DOHH2 (cell line): Measurements from ENCODE around the gene HNF4A.

ENCODE experiments used
- EZH2phosphoT487 ChIP-seq: fragments of 200-600 bp; sonication (generic); IDR thresholded peaks from 2 replicates; pipeline ENCODE4 v1.6.1; 2017; ENCODE audit warnings: borderline replicate concordance, mild to moderate bottlenecking, antibody characterized with exemption, low read length, moderate library complexity, mixed read lengths
- TF ChIP-seq, protein P1 (sequence below): fragments of 200-600 bp; sonication (generic); IDR thresholded peaks from one replicate; pipeline ENCODE4 v1.5.1; 2014; ENCODE audit warnings: antibody characterized with exemption, mild to moderate bottlenecking, low read depth, low read length; ENCODE audit not compliant: poor library complexity, severe bottlenecking

DNA sequence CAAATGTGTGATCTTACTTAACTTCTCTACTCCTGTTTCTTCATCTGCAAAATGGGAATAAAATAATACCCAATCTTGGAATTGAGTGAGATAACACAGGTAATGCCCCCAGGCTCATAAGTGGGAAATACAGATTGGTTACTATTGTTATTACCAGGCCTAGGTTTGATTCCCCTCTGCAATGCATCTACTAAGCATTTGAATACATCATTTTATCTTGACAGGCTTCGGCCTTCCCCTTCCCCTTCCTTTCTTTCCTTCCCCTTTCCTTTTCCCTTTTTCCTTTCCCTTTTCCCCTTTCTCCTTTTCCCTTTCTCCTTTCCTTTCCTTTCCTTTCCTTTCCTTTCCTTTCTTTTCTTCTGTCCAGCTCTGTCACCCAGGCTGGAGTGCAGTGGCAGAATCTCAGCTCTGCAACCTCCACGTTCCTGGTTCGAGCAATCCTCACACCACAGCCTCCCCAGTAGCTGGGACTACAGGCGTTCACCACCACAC lies 7.3 kb upstream of the HNF4A start:
- TF ChIP-seq, protein P1, sequence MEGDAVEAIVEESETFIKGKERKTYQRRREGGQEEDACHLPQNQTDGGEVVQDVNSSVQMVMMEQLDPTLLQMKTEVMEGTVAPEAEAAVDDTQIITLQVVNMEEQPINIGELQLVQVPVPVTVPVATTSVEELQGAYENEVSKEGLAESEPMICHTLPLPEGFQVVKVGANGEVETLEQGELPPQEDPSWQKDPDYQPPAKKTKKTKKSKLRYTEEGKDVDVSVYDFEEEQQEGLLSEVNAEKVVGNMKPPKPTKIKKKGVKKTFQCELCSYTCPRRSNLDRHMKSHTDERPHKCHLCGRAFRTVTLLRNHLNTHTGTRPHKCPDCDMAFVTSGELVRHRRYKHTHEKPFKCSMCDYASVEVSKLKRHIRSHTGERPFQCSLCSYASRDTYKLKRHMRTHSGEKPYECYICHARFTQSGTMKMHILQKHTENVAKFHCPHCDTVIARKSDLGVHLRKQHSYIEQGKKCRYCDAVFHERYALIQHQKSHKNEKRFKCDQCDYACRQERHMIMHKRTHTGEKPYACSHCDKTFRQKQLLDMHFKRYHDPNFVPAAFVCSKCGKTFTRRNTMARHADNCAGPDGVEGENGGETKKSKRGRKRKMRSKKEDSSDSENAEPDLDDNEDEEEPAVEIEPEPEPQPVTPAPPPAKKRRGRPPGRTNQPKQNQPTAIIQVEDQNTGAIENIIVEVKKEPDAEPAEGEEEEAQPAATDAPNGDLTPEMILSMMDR, result no peak
- TF ChIP-seq EZH2phosphoT487, result no peak
